ELF-1 (cell line): ENCODE data around the gene SLC25A28.

Experiments used
- DNase-seq: peaks from one replicate; pipeline ENCODE4 v3.0.0-alpha.2; 2016; ENCODE audit warnings: low read depth, low spot score

Gene SLC25A28

GRCh38 chr10:99590799-99591198, 29.4 kb downstream of the SLC25A28 start:
- DNase-seq, result no peak

GRCh38 chr10:99583687-99584086, 36.6 kb downstream of the SLC25A28 start:
- no peak for DNase-seq

- DNase-seq, result no peak
Measured at GRCh38 chr10:99582255-99582770, 37.9 kb downstream of the SLC25A28 start.

GRCh38 chr10:99579971-99580370, 40.3 kb downstream of the SLC25A28 start:
- peak; percentile 61 for DNase-seq

- DNase-seq, result no peak
Measured at GRCh38 chr10:99573790-99574189, 46.4 kb downstream of the SLC25A28 start.

GRCh38 chr10:99571816-99572215, 48.4 kb downstream of the SLC25A28 start:
- DNase-seq, result no peak

GRCh38 chr10:99569961-99570360, 50.3 kb downstream of the SLC25A28 start:
- no peak for DNase-seq

GRCh38 chr10:99569253-99569939, 50.8 kb downstream of the SLC25A28 start:
- no peak for DNase-seq

- DNase-seq, result no peak
Measured at GRCh38 chr10:99565166-99565565, 55.1 kb downstream of the SLC25A28 start.

- no peak for DNase-seq
Measured at GRCh38 chr10:99564361-99564760, 55.9 kb downstream of the SLC25A28 start.

GRCh38 chr10:99562631-99563030, 57.6 kb downstream of the SLC25A28 start:
- DNase-seq, result no peak
